A673 (cell line): ENCODE results near the gene NKX6-2.

Source experiments
- CTCF ChIP-seq: fragments of 300-800, 200-600 bp; sonication (generic); conservative IDR thresholded peaks from 2 replicates; pipeline ENCODE4 v1.5.1; 2017; ENCODE audit warnings: low read depth, mild to moderate bottlenecking, antibody characterized with exemption, low read length, moderate library complexity, mixed read lengths
- EZH2 ChIP-seq: fragments of 200-600 bp; sonication (generic); IDR thresholded peaks from 2 replicates; pipeline ENCODE4 v1.6.1; 2017; ENCODE audit warnings: borderline replicate concordance, low read depth, mild to moderate bottlenecking, mixed read lengths, antibody characterized with exemption, low read length; ENCODE audit not compliant: poor library complexity, severe bottlenecking

DNA sequence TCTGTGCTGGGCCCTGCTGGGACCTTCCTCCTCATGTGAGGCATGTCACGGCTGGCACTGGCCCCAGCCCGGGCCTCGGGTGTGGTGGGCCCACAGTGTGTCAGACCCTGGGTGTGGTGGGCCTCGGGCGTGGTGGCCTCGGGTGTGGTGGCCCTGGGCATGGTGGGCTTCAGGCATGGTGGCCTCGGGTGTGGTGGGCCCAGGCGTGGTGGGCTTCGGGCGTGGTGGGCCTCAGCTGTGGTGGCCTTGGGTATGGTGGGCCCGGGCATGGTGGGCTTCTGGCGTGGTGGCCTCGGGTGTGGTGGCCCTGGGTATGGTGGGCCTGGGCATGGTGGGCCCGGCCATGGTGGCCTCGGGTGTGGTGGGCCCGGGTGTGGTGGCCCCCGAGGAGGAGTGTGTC, 40.4 kb downstream of the NKX6-2 start:
- TF ChIP-seq CTCF (no peak), EZH2 (no peak)
